Keratinocyte (primary cell): Measurements from ENCODE around the gene PLEKHG5.

Experiments
- EZH2 ChIP-seq: IDR thresholded peaks from one replicate; pipeline ENCODE4 v1.6.1; 2012; ENCODE audit warnings: inconsistent platforms, mild to moderate bottlenecking, low read length, moderate library complexity
- TF ChIP-seq, protein P1 (sequence below), 3 experiments: IDR thresholded peaks in 1 of 3; conservative IDR thresholded peaks in 1 of 3; optimal IDR thresholded peaks in 1 of 3; 2 replicates in 2 of 3; 3 replicates in 1 of 3; pipeline versions ENCODE3 to v1.5.1; 2011; ENCODE audit warnings: low read length in 3 of 3, mild to moderate bottlenecking in 3 of 3, moderate library complexity in 2 of 3, control low read depth in 1 of 3, inconsistent platforms in 1 of 3; ENCODE audit not compliant: insufficient read depth in 2 of 3; ENCODE audit errors: extremely low read depth in 1 of 3

DNA sequence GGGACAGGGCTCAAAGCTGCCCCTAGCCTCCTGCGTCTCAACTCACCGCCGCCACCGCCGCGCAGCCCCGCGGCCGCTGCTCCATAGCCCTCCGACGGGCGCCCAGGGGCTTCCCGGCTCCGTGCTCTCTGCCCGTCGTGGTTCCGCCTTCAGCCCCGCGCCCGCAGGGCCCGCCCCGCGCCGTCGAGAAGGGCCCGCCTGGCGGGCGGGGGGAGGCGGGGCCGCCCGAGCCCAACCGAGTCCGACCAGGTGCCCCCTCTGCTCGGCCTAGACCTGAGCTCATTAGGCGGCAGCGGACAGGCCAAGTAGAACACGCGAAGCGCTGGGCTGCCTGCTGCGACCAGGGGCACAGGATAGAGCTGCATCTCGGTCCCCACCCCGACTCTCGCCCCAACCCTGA lies 25.4 kb downstream of the PLEKHG5 start, which contains the start of gene TNFRSF25:
- TF ChIP-seq, protein P1, sequence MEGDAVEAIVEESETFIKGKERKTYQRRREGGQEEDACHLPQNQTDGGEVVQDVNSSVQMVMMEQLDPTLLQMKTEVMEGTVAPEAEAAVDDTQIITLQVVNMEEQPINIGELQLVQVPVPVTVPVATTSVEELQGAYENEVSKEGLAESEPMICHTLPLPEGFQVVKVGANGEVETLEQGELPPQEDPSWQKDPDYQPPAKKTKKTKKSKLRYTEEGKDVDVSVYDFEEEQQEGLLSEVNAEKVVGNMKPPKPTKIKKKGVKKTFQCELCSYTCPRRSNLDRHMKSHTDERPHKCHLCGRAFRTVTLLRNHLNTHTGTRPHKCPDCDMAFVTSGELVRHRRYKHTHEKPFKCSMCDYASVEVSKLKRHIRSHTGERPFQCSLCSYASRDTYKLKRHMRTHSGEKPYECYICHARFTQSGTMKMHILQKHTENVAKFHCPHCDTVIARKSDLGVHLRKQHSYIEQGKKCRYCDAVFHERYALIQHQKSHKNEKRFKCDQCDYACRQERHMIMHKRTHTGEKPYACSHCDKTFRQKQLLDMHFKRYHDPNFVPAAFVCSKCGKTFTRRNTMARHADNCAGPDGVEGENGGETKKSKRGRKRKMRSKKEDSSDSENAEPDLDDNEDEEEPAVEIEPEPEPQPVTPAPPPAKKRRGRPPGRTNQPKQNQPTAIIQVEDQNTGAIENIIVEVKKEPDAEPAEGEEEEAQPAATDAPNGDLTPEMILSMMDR (optimal IDR thresholded peaks at IDR 0.05 in 1 of 3, IDR thresholded peaks at IDR 0.05 in 1 of 3, conservative IDR thresholded peaks at IDR 0.05 in 1 of 3; ENCODE audit: extremely low read depth in 1 of 3, insufficient read depth in 2 of 3, low read length in 3 of 3) = no peak
- no peak for TF ChIP-seq EZH2
